Measurements from ENCODE around the gene TMEM179B. TPM values are rescaled to one million over a fixed set of nuclear protein-coding genes. Genes with fewer than 3 reads are reported as not detected.

Gene TMEM179B, protein sequence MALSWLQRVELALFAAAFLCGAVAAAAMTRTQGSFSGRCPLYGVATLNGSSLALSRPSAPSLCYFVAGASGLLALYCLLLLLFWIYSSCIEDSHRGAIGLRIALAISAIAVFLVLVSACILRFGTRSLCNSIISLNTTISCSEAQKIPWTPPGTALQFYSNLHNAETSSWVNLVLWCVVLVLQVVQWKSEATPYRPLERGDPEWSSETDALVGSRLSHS
- total RNA-seq = 33.9 and 41.3 TPM in 2 replicates

DNA sequence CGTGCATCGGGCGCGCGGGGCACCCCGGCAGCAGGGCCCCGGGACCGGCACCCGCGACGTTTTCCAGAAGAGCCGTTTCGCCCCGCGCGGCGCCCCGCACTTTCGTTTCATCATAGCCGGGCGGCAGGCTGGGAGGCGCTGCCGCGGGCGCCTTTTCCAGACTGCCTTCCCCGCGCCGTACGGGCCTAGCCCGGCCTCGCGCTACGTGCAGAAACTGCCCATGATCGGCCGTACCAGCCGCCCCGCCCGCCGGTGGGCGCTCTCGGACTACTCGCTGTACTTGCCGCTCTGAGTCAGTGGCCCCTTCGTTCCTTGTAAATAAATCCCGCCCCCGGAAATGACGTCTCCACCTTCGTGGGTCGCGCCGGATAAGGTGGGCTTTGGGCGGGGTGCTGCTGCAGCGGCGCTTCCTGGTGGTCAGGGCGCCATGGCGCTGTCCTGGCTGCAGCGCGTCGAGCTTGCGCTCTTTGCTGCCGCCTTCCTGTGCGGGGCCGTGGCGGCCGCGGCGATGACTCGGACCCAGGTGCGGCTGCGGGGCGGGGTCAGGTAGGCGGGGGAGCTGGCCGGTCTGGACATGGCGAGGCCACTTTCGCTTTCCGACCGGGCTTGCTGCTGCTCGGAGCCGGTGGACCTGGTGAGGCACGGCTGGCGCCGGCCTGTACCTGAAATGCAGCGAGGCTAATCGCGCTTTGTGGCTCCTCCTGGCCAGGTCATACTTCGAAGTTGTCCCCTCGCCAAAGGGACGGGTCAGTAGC, at the start of gene TMEM179B:
Gene TMEM179B (plus strand): TSS at position 398 of the 755 bp plus-strand sequence. CDS start 30 bp downstream, at position 428.

DNA sequence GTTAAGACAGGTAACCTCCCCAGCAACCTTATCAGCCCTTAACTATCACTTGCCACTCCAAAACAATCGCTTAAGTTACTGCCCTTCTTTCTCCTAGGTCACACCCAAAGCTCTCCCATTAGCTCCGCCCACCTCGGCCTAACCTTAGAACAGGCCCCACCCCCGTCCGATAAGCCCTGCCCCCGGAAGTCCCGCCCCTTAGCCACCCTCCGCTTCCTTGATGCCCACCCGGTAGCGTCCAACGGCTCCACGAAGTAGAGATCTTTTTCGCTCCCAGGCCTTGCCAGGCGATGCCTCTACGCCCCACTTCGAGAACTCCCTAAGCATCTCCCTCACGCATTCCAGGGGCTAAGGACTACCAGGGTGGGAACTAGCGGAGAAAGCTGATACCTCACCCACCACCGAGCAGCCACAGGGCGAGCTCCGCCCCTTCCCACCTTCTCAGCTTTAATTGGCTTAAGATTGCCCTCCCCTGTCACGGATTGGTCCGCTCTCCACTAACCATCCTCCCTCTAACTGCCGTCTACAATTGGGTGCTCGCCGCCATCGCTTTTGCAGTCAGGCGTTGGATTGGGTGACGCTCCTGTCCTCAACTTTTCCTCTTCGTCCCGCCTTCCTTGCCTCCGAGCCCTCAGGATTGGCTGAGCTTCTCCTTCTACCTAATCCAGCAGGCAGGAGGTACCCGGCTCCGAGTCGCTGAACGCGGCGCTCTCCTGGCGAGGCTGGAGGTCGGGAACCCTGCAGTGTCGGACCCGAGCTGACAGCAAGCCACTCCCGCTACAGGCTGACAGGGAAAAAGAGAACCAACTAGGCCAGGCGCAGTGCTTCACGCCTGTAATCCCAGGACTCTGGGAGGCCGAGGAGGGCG, 33.2 kb upstream of the TMEM179B start, which contains the start of gene ZBTB3:
Gene ZBTB3 (minus strand): TSS at position 425 of the 868 bp plus-strand sequence. CDS start 496 bp downstream, outside the sequence.

DNA sequence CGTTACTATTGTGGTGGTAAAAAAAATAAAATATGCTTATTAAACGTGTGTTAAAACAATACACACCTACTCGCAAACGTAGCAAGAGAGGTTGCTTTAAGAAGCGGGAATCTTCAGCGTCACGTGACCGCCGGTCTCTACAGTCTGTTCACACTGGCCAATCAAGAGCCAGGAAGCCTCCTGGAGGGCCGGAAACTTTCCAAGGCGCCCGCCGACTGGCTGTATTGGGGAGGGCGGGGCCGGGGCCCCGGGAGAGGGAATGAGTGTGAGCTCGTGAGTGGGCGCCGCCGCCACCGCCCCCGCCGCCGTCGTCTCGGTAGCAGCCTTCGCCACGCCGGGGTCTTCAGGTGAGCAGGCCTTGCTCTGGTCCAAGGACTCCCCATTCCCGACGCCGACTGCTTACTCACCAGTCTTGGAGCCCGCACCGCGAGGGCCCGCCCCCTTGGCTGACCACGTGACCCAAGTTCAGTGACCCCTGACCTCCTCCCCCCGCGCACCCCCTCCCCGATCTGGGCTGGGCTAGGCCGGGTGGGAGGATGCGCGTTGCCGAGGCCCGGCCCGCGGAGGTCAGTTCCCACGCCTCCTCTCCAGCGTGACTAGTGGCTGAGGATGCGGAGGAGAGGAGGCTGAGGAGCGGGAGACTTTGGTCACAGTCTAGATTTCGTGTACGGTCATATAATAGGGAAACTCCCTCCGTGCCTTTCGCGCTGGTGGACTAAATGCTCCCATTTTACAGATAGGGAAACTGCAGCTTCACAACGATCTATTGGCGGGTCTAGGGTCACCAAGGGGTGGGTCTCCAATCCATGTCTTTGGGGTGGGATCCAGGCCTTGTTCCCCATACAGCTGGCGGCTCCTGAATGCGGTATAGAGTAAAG, 15.8 kb upstream of the TMEM179B start, which contains the start of gene TAF6L:
Gene TAF6L (plus strand): TSS at position 253 of the 878 bp plus-strand sequence. CDS start 4,388 bp downstream, outside the sequence.

DNA sequence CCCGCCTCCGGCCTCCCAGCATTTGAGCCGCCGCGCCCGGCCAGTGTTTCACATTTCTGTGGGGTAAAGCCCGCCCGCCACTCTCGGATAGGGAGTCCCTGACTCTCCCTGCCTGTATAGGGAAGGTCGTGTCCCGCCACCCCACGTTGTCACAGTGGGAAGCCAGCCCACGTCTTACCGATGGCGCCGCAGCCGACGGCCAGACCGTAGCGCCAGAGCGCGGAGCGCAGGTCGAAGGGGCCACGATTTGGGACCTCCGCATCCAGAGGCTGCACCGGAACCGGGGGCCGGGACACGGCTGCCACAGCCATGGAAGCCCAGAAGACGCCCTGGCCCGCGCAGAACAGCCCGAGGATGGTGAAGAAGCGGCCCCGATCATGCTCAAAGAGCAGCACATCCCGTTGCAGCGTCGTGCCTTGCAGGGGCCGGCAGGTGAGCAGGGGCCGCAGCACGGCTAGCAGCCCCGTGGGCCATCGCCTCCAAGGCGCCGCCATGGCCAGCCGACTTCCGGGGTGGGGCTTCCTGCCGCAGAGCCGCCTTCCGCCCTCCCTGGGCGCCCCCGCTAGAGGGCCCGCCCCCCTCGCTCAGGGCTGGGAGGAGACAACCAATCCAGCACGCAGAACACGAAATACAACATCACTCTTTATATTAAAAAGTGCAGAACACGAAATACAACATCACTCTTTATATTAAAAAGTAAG, 4.4 kb downstream of the TMEM179B start, which contains the start of gene TMEM223:
Gene TMEM223 (minus strand): TSS at position 506 of the 701 bp plus-strand sequence. CDS start 12 bp downstream, at position 494.

DNA sequence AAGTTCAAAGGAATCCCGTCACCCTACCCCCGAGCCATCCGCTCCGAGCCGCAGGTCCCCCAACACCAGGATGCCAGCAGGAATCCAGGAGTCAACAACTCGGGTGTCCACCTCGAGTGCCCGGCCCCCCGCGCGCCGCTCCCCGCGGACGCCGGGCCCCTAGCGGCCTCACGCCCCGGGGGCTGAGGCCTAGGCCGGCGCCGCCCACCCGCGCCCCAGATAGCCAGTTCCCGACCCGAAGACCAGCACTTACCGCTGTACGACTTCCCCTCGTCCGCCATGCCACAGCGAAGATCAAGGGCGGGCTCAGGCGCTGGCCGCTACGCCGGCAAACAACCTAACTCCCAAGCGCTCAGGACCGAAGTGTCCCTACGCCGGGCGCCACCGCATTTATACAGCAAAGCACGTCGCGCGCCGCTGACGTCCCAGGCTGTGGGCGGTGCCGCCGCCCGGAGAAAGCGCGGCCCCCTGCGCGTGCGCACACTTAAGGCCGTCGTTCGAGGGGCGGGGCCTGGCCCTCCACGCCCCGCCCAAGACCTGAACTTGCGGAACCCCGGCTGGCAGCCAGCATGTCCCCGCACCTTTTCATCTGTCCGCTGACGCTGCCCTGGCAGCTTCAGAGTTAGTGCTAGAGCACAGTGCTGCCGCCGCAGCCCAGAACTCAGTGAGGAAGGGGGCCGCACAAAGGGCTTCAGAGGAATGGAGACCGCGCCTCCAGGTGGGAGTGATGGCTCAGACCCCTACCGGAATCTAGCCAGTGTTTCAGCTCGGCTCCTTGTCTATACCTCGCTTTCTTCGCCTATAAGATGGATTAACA, 18.1 kb downstream of the TMEM179B start, which contains the start of gene NXF1:
Gene NXF1 (minus strand): TSS at position 365 of the 817 bp plus-strand sequence. CDS start 84 bp downstream, at position 281.

DNA sequence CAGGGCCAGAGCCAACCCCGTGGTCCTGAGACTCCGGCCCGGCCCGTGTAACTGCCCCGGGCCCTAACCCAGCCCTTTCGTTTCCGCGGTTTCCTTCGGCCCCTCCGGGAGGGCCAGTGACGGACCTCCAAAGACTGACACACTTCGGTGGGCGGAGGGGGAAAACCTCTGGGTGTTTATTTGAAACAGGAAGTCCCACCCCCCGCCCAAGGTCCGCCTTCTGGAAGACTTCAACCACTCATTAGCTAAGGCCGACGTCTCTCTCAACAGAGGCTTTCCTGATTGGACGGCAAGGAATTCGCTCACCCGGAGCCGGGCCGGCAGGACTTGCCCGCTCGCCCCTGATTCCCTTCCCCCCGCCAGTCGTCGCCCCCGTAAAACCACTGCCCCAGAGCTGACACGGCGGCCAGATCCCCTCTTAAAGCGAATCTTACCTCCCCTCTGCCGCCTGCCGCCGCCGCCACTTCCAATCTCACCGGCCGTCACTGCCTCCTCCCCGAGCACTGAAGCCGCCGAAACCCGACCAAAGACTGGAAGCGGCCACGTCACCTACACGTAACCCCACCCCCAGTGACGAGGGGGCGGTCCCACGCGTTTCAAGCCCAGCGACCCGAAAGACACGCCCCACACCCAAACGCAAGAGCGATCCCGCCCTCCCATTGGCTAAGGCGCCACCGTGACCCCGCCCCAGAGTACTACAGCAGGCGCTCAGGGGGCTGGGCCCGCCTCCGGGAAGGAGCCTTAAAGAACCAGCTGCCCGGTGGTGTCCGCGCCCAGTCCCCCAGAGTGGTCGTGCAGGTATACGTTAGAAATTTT, 44.5 kb downstream of the TMEM179B start, which contains the start of gene STX5:
Gene STX5 (minus strand): TSS at position 532 of the 816 bp plus-strand sequence. CDS start 808 bp downstream, outside the sequence.

DNA sequence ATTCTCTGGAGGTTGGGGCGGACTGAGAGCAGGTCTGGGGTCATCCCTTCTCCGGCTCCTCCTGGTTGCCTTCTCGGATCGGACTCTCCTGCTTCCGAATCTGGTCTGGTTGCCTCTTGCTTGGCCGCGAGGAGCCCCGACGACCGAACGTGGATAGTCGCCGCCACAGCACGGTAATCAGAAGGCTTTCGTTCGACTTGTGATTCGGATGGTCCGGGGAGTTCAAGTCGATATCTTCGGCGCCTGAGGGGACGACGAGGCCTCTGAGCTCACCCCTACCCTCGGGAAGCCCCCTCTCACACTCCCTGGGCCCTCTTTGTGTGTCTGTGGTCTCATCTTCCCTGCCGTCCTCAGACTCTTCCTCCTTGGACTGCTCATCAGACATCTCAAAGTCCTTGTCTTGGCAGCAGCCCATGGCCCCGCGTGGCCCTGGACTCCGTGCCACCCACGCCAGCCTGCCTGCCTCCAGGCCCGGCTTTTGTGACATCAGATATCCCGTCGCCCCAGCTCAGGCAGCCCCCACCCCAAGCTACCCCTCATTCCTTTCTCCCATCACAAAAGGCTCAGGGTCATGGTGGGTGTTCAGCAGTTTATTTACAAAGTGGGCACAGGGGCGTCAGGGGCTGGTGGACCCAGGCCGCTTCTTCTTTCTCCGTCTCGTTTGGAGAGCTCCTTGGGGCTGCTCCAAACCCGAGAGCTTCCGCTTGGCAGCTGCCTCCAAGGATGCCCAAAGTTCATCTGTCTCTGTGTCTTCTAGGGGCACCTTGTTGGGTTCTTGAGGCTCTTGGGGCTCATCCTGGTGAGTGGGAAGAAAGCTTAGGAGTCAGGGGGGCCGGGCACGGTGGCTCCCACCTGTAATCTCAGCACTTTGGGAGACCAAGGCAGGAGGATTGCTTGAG, 45.4 kb downstream of the TMEM179B start, which contains the start of gene TEX54:
Gene TEX54 (minus strand): TSS at position 506 of the 899 bp plus-strand sequence.

DNA sequence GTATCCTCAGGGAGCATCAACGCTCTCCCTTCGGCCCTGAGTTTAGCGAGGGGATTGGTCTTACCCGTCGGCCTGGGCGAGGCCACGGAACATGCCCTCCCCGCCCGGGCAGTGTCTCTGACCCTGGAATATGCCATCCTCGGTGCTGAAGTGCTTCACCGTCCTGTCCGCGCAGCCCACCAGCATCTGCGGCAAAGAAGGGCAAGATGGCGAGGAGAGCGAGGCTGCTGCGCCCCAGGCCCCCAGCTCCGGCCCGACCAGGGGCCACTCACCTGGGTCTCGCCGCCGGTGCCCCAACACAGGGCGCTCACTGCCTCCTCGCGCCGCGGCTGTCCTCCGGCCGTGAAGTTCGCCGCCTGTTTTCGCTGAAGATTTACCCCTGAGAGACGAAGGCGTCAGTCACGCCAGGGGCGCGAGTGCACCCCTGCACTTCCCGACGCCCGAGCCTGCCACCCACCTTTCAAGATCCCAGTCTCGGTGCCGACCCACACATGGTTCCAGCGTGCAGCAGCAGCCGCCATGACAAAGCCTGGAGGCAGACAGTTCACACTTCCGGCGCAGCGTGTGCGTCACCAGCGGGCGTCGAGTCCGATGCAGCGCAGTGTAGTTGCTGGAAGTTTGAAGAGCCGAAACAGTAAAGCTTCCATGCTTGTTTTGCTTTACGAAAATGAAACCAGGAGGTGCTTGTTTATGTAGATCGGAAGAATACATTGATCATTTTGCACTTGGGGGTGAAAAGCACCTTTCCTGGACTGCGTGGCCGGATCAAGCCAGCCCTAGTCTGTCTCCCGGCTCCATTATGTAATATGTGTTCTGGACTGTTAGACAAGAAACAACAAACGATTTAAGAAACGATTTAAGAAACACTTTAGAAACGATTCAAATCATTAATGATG, 52.1 kb downstream of the TMEM179B start, which contains the start of gene WDR74:
Gene WDR74 (minus strand): TSS at position 541 of the 896 bp plus-strand sequence. CDS start 20 bp downstream, at position 521.

Small RNA genes within 50 kb of the gene (small RNA-seq; reads per million reads assigned to genes)
- 0.72 reads per million, percentile 27 among the genes with 10 or more reads in this experiment for gene MIR6514
- gene RNU6-118P = not detected

Other genes with a start within 250 kb of the TMEM179B start
- 983 and 1,139 TPM in 2 replicates for gene AHNAK, start 240.6 kb upstream of the TMEM179B start, total RNA-seq
- 1,360 and 1,368 TPM in 2 replicates for gene EEF1G, start 213.5 kb upstream of the TMEM179B start, total RNA-seq
- gene TUT1, start 195.9 kb upstream of the TMEM179B start, total RNA-seq = 6.8 TPM in 2 replicates
- 95.1 and 110 TPM in 2 replicates for gene MTA2, start 185.5 kb upstream of the TMEM179B start, total RNA-seq
- 30.4 and 34.6 TPM in 2 replicates for gene EML3, start 174.6 kb upstream of the TMEM179B start, total RNA-seq
- 9.3 and 10.6 TPM in 2 replicates for gene ROM1, start 174.1 kb upstream of the TMEM179B start, total RNA-seq
- 12.3 and 14.1 TPM in 2 replicates for gene B3GAT3, start 165.4 kb upstream of the TMEM179B start, total RNA-seq
- gene GANAB, start 140.8 kb upstream of the TMEM179B start, total RNA-seq = 251 and 282 TPM in 2 replicates
- gene INTS5, start 134.1 kb upstream of the TMEM179B start, total RNA-seq = 19.9 and 20.5 TPM in 2 replicates
- 26.1 TPM in 2 replicates for gene C11orf98, start 122.2 kb upstream of the TMEM179B start, total RNA-seq
- 5.7 and 8.2 TPM in 2 replicates for gene CSKMT, start 122.1 kb upstream of the TMEM179B start, total RNA-seq
- 4.2 and 4.8 TPM in 2 replicates for gene UQCC3, start 115.7 kb upstream of the TMEM179B start, total RNA-seq
- 4.0 and 6.1 TPM in 2 replicates for gene LBHD1, start 115.1 kb upstream of the TMEM179B start, total RNA-seq
- gene UBXN1, start 108.3 kb upstream of the TMEM179B start, total RNA-seq = 102 and 103 TPM in 2 replicates
- 20.1 and 20.6 TPM in 2 replicates for gene LRRN4CL, start 97.9 kb upstream of the TMEM179B start, total RNA-seq
- 52.7 and 54.8 TPM in 2 replicates for gene BSCL2, start 80.0 kb upstream of the TMEM179B start, total RNA-seq
- gene GNG3, start 79.7 kb upstream of the TMEM179B start, total RNA-seq = not detected in 2 replicates
- 14.2 and 15.3 TPM in 2 replicates for gene HNRNPUL2, start 59.9 kb upstream of the TMEM179B start, total RNA-seq
- 34.2 and 37.4 TPM in 2 replicates for gene TTC9C, start 58.9 kb upstream of the TMEM179B start, total RNA-seq
- 12.7 and 13.5 TPM in 2 replicates for gene ZBTB3, start 33.2 kb upstream of the TMEM179B start, total RNA-seq
- 62.4 and 64.4 TPM in 2 replicates for gene POLR2G, start 25.8 kb upstream of the TMEM179B start, total RNA-seq
- 10.8 and 13.7 TPM in 2 replicates for gene TAF6L, start 16.0 kb upstream of the TMEM179B start, total RNA-seq
- 9.4 and 10.1 TPM in 2 replicates for gene TMEM223, start 4.6 kb downstream of the TMEM179B start, total RNA-seq
- 35.2 and 35.7 TPM in 2 replicates for gene NXF1, start 18.0 kb downstream of the TMEM179B start, total RNA-seq
- 35.0 and 37.1 TPM in 2 replicates for gene STX5, start 44.6 kb downstream of the TMEM179B start, total RNA-seq
- not detected in 2 replicates for gene TEX54, start 45.4 kb downstream of the TMEM179B start, total RNA-seq
- gene WDR74, start 52.2 kb downstream of the TMEM179B start, total RNA-seq = 23.8 and 26.1 TPM in 2 replicates
- 198 and 208 TPM in 2 replicates for gene SLC3A2, start 93.5 kb downstream of the TMEM179B start, total RNA-seq
- gene CHRM1, start 134.0 kb downstream of the TMEM179B start, total RNA-seq = not detected in 2 replicates
- gene SLC22A6, start 197.6 kb downstream of the TMEM179B start, total RNA-seq = not detected in 2 replicates
- gene SLC22A8, start 228.4 kb downstream of the TMEM179B start, total RNA-seq = not detected in 2 replicates

Measured in articular chondrocyte of knee joint (primary cell).